HG02973 (cell line): ENCODE results near the gene EEPD1.
A peak's percentile ranks its signal among the peaks of the same experiment; 100 is the strongest.

Experiments used
- ATAC-seq: cut with Tn5 transposase; IDR thresholded peaks from one replicate; pipeline ENCODE4 v1.9.1; 2021; ENCODE audit warnings: moderate library complexity; ENCODE audit not compliant: unreplicated experiment

Gene EEPD1

DNA sequence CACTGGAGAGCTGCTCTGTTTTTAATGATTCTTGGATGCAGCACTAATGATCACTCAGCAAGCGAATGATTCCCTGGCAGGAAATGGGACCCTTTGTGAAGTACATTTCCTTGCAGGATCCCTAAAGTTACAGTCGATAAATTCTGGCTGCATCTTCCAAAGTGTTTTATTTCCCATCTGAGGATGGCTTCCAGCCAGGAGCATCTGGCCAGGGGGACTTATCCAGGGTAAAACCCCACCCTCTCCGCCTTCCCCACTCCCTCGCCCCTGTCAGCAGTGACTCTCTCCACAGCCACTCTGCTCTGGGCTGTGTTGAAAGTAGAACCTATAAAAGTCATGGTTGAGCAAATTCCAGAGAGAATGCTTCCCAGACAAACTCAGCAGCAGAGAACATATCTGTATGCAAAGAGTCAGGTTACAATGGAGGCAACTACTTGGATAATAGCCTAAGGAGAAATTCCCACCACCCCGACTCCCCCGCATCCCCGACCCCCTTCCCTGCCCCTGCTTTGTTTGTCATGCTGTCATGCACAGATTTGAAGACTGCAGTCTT lies 125.6 kb downstream of the EEPD1 start:
- no peak for ATAC-seq

DNA sequence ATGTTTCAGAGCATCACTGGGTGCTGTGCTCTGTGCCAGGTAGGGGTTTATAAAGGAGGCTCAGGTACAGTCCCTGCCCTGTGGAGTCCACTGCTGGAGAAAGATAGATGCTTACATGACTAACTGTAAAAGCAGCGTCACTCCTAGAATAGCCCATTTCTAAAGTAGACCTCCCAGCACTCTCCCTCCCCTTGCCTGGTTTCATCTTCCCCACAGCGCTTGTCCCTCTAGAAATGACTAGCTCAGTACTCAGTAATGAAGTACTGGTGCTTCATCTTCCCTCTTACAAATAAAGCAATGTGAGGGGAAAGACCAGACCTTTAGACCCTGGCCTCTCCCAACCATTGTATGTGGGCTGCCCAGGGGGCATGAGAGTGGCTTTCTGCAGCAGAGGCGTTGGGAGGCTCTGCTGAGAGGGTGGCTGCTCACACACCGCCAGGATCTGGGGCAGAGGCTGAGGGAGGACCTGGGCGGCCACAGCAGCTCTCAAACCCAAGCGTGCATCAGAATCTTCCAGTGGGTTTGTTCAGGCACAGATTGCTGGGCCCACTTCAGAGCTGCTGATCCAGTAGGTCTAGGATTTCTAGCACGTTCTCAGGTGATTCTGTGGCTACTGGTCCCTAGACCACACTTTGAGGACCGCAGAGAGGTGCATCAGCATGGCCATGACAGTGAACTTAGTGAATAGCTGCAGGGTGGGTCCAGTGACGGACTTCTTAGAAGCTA lies 126.3 kb downstream of the EEPD1 start:
- peak; percentile 84 for ATAC-seq

DNA sequence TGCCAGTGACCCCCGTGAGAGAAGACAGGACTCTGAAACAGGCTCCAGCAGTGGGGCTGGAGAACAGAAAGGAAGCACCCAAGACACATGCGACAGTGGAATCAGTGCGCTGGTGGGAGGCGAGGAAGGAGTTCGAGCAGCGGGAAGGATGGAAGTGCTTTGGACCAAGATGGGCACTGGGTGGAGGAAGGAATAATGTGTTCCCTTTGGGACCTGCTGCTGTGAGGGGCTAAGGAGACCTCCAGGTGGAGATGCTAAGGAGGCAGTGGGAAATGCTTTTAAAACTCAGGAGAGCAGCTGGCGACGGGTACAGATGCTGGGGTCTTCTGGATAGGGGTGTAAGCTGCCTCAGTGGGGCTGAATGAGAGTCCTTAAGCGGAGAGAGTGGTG lies 126.9 kb downstream of the EEPD1 start:
- ATAC-seq: no peak

DNA sequence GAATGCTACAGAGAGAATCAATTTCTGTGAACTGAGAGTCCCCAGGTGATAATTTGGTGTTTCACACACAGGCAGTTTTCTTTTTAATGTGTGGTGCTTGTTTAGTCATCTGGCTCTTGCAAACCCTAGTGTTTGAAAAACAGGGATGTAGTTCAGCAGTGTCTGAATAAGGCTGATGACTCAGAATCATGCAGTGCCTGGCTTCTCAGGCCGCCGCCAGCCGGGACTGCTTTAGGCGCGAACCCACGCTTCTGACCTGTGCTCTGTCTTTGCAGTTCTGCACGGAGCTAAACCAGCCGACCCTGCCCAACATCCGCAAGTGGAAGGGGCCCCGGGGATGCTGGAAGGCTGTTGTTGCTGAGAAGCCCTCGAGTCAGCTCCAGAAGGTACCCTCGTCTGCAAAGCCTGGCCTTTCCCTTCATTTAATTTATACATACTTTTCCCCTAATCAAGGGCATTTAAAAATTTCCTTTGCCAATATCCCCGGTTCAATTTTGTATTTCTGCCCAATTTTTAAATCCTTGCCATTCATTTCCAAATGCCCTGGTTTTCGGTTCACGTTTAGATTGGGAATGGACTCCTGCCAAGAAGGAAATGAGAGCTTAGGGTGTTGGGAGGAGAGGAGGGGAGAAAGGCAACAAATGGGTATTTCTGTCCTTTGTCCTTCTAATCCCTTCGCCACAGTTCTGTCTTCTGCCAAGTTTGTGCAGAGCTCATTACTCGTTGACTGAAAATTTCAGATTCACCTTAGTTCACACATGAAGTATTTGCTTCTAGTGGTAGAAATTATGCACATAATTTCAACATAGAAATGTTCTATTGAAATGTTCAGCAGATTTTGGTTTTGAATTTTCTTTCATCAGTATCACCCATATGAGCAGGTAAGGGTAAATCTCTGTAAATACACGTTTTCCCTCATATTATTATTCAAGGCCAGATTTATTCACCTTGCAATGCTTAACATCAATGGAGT lies 128.1 kb downstream of the EEPD1 start:
- ATAC-seq: no peak

DNA sequence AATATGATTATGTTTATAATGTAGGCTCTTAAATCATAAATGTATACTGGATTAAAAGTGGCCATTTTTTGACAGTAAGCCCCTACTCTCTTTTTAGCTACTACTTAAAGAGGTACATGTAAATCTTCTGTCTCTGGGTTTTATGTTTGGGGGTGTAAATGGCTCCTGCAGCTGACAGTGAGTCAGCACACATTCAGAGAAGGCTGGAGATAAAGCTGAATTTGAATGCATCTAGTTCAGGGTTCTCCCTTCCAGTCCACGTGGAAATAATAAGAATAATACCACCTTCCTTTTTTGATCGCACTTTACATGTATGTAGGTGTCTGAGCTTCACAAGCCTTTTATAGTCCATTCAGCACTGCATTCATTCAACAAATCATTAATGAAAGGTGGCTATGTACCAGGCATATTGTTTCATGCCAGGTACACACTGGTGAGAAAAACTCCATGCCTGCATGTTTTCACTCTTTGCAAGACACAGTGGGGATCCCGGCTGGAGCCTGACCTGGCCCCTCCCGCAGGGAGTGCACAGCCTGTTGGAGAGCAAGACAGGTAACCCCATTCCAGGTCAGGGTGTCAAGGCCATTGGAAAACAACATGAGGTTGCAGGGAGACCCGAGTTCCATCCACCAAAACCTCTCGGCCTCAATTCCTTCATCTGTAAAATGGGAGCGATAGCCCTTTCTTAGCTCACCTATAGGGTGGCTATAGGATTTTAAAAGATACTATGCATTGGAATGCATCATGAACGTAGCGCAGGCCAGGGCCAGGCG lies 129.1 kb downstream of the EEPD1 start:
- no peak for ATAC-seq

DNA sequence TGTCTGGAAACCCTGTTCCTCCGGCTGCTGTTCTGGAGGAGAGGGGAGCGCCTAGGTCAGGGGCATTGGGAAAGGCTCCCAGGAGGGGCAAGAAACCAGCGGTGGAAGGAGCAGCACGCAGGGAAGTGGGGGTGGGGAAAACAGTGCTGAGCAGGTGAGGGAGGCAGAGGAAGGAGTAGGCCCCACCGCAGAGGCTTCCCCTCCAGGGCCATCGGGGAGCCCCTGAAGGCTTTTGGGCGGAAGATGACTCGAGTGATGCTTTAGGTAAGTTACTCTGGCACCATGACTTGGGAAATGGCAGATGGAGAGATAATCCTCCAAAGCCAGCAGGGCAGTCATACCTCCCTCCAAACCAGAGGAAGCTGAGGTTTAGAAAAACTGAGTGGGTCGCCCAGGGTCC lies 130.1 kb downstream of the EEPD1 start:
- no peak for ATAC-seq

DNA sequence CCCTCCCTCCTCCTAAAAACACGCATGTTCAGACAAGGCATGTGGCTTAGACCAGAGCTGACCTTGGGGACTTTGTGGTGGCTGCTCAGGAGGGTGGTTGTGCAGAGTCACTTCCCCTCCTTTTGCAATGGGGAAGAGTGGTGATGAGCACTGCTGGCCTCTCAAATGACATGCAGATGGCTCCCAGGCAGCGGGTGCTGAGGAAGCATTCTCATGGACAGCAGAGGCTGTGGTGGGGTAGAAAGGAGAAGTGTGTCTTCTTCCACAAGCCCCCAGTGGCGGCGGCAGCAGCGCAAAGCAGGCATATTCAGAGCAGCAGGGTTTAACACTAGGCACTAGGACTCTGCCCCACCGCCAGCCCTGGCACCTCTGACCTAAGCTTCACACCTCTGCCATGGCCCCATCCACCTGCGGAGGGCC lies 130.7 kb downstream of the EEPD1 start:
- no peak for ATAC-seq

DNA sequence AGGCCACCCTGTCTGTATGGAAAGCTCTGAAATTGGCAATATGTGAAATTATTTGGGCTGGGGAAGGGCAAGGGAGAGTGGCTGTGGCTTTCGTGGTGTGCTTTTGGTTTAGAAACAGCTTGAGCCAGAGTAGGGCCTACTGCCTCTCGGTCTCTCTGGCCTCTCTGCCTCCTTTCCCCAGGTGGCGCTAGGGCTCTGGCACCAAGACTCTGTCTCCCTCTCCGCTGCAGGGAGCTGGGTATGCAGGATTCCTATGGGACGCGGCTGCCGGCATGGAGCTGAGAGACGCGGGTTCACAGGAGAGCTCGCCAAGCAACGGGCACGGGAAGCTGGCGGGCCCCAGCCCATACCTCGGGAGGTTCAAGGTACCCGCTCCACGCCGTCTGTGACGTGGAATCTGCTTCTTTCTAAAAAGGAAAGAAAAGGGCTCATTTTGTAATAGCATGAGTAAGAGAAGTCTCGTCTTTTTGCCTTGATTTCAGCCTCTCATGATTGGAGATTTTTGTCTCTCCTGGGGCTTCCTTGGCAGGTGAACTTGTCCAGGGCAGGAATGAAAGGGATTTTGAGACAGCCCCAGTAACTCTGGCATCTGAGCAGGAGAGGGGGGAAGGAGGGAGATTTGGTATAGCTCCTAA lies 131.5 kb downstream of the EEPD1 start:
- ATAC-seq: no peak

DNA sequence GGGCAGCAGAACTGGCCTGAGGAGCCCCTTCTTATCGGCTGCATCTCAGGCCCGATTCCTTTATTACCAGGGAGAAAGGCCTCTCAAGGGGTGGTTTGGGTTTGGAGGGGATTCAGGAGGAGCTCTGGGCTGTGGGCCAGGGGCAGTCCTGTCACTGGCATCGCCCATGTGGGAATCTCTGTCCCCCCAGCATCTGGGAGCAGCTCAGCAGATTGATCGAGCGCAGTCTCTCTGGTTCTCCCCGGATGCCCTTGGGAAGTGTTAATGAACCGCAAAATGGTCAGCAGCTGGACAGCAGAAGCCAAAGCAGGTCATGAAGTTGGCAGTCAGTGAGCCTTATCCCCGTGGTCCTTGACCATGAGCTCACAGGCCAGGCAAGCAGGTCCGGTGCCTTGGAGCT lies 132.2 kb downstream of the EEPD1 start:
- no peak for ATAC-seq

DNA sequence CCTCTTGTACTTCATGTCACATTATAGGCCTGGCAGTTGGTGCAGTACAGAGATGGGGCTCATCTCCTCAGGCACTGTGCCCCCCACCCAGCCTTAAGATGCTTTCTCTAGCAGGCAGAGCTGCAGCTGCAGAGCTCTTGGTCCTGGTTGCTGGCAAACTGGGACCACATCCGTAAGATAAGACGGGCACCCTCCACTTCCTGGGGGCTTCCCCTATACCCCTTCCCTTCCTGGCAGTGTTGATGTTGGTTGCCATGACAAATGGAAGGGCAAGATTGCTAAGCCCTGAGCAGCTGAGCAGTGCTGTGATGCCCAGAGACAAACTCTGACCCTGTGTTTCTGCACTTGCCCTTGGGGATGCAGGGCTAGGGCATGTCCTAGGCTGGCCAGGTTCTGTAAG lies 133.2 kb downstream of the EEPD1 start:
- ATAC-seq: no peak

DNA sequence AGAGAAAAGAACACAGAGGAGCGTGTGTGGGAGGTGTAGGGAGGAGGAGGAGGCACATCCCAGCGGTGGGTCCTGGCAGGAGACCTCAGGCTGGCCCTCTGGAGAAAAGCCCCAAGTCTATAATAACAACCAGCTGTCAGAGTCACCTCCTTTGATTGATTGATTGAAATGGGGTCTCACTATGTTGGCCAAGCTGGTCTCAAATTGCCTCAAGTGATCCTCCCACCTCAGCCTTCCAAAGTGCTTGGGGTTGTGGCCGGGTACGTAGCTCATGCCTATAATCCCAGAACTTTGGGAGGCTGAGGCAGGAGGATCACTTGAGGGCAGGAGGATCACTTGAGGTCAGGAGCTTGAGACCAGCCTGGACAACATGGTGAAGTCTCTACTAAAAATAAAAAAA lies 133.6 kb downstream of the EEPD1 start:
- ATAC-seq: no peak

DNA sequence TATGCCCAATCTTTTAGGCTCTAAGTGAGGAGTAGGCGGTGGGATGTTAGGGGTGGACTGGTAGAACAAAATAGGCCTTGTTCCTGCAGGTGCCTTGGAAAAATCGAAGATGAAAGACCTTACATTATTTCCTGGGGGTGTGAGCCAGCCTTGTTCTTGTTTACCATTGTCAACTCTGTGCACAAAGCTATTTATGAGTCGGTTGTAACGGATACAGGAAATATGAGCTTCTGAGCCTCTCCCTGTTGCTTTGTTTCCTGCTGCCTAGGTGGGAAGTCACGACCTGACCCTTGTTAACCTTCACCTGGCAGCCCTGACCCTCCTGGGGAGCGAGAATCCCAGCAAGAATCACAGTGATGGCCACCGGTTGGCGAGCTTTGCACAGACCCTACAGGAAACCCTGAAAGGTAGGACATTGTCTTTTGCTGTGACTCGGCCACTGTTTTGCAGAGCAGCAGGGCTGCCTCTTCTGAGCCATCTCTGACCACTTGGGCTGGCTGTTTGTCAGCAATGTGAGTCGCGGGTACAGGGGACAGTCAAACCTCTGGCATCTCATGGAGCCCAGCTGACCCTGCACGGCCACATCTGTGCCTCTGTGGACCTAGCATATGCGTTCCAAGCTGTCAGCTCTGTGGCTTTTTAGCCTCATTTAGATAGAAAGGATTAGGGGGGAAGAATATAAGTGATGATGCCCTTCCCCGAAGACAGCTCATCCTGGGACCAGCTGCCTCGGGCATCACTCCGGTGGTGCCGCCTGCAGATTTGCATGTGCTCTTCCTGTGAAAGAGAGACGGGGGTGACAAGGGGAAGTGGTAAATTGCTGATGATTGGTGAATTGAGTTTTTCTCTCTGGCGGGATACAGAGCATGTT lies 134.6 kb downstream of the EEPD1 start:
- ATAC-seq: no peak

DNA sequence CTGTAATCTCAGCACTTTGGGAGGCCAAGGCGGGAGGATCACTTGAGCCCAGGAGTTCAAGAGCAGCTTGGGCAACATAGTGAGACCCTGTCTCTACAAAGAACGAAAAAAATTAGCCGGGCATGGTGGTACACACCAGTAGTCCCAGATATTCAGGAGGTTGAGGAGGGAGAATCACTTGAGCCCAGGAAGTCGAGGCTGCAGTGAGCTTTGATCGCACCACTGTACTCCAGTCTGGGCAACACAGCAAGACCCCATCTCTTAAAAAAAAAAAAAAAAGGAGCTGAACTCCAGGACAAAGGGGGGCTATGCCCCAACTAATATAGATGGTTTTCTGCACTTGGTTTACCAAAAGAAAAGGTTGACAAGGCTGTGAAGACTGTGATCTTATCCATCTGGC lies 135.4 kb downstream of the EEPD1 start:
- ATAC-seq: no peak

DNA sequence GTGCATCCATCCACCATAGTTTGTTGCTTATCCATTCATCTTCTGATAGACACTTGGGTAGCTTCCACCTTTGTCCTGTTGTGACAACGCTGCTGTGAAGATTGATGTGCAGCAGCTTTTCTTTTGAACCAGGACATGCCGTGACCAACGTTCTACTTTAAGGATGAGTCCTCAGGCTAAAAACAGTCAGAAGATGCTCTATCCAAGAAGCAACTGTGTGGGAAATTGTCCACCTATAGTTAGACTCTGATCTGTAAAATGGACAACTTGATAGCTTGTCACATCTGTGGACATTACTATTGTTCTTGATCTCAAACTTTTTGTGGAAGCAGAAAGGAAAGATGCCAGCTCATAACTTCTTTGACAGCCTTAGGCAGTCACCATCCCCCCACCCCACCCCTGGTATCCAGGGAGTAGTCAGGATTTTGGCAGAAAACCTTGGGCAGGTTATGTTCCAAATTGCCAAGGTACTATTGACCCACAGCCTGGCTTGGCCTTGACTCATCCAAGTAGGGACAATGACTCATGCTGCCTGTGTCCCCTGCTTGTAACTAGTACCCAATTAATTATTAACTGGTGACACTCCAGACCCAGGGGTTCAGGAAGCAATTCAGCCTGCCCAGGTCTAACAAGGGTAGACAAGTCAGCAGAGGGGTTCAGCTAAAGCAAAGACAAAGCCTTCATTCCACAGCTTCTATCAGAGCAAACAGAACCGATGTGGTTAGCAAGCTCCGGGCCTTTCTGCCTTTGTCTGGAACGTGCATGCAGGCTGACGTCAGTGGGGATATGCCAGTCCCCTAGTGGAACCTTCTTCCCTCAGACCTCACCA lies 137.0 kb downstream of the EEPD1 start:
- ATAC-seq: no peak

DNA sequence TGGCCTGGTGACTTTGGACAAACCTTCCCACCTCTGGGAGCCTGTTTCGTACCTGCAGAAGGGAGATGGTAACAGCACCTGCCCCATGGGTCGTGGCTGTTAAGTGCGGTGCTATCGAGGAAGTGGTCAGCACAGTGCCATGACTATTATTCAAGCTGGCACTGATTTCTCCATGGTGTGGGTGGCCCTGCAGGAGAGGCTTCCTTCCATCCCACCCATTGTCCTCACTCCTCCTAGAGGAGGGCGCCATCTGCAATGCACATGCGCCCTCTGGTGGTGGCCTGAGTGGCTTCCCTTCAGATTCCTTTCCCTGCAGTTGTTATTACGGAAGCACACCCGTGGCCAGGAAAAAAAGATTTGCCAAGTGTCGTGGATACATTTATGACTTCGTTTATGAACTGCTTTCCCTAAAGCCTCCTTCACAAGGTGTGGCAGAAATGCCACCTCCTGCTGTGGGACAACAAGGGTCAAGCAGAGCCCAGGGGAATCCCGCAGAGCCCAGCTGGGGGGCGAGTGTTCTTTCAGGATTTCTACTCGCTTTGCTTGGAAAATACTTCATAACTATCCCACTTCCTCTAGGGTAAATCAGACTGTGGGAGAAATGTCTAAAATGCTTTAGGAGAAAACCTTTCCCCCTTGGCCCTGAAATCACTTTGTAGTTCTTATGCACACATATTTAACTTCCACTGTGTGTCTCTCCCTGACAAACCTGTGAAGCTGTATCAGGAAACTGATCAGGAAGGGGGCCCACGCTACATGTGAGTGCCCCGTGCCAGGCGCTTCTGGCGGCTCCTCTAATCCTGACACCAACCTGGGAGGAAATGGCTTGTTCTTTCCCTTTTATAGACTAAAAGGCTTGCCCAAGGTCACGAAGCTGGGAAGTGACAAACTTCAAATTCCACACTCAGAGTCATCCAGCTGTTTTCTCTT lies 138.6 kb downstream of the EEPD1 start:
- peak; percentile 43 for ATAC-seq

DNA sequence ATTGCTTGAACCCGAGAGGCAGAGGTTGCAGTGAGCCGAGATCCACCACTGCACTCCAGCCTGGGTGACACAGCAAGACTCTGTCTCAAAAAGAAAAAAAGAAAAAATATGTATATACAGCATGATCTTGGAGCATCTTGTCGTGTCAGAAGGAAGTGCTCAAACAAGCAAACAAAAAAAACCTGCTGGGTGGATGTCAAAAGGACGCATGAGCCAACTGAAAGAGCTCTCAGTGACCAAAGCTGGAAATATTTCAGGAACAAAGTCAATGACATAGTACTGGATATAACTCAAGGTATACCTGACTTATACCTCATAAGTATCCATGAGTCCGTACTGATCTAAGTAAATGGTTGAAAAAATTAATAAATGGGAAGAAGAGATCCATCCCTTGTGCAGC lies 142.0 kb downstream of the EEPD1 start:
- ATAC-seq: no peak

DNA sequence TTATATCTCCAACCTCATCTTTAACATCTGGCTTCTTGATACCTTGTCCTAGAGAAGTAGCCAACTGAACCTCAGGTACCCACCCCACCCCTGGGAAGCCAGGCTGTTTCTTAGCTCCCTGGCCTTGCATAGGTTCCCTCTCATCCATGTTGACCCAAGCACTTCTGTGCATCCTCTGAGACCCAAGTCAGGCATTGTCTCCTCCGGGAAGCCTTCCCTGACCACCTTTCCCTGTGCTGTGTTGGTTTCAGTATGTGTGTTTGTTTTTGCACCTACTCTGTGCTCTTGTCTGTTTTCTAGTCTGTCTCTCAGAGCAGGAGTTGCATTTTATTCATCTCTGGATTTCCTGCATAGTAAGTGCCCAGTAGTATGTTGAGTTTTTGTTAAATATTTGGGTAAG lies 143.2 kb downstream of the EEPD1 start:
- ATAC-seq: no peak
